ENCODE results near the gene OFD1.
"Not testable (repeated sequence)": the region's sequence is repeated elsewhere in the genome, so short reads cannot be mapped to it uniquely, and the experiment has no call there.

The OFD1 gene

GRCh38 chrX:13703135-13703534 lies 31.4 kb upstream of the OFD1 start:
- H3K4me1 ChIP-seq (ENCODE audit: control insufficient read depth, insufficient read depth, low read length), result no peaks in the 10 kb centered on the region; the same call in 1 of the 2 replicates
- WGBS (ENCODE audit: insufficient coverage, insufficient read length), result no CpG with 5 or more reads among the region's 3 CpGs
- H3K27ac ChIP-seq (ENCODE audit: low read length), result no peak overlapping the region
- H3K9me3 ChIP-seq (ENCODE audit: control insufficient read depth, insufficient read depth, low read length), result no peaks in the 10 kb centered on the region
- H3K27me3 ChIP-seq (ENCODE audit: control insufficient read depth, insufficient read depth, low read length), result no peaks in the 10 kb centered on the region
- no peak overlapping the region for H3K4me3 ChIP-seq (ENCODE audit: low read length)
- DNase-seq (ENCODE audit: low read depth, low spot score), result no peak
- H3K36me3 ChIP-seq (ENCODE audit: control insufficient read depth, insufficient read depth, low read length), result no peaks in the 10 kb centered on the region

- Histone ChIP-seq H3K9me3 (ENCODE audit: control insufficient read depth, insufficient read depth, low read length) (no peaks in the 10 kb centered on the region), H3K27me3 (ENCODE audit: control insufficient read depth, insufficient read depth, low read length) (no peaks in the 10 kb centered on the region), H3K4me3 (ENCODE audit: low read length) (no peak overlapping the region), H3K27ac (ENCODE audit: low read length) (no peak overlapping the region), H3K4me1 (ENCODE audit: control insufficient read depth, insufficient read depth, low read length) (no peaks in the 10 kb centered on the region; the same call in 1 of the 2 replicates), H3K36me3 (ENCODE audit: control insufficient read depth, insufficient read depth, low read length) (no peaks in the 10 kb centered on the region)
- no CpG with 5 or more reads among the region's 3 CpGs for WGBS (ENCODE audit: insufficient coverage, insufficient read length)
- no peak for DNase-seq (ENCODE audit: low read depth, low spot score)
Measured at GRCh38 chrX:13703589-13703988, 31.0 kb upstream of the OFD1 start.

GRCh38 chrX:13711141-13711540 lies 23.4 kb upstream of the OFD1 start:
- Histone ChIP-seq H3K36me3 (ENCODE audit: control insufficient read depth, insufficient read depth, low read length) (no peaks in the 10 kb centered on the region; the same call in 1 of the 2 replicates), H3K27me3 (ENCODE audit: control insufficient read depth, insufficient read depth, low read length) (no peaks in the 10 kb centered on the region)

GRCh38 chrX:13716455-13716854 lies 18.1 kb upstream of the OFD1 start:
- H3K4me1 ChIP-seq (ENCODE audit: control insufficient read depth, insufficient read depth, low read length), result no peaks in the 10 kb centered on the region
- WGBS (ENCODE audit: insufficient coverage, insufficient read length), result no CpG with 5 or more reads among the region's 9 CpGs
- DNase-seq (ENCODE audit: low read depth, low spot score), result no peak
- H3K4me3 ChIP-seq (ENCODE audit: low read length), result no peak overlapping the region
- no peaks in the 10 kb centered on the region; the same call in 1 of the 2 replicates for H3K36me3 ChIP-seq (ENCODE audit: control insufficient read depth, insufficient read depth, low read length)
- H3K27me3 ChIP-seq (ENCODE audit: control insufficient read depth, insufficient read depth, low read length), result no peaks in the 10 kb centered on the region
- no peaks in the 10 kb centered on the region for H3K9me3 ChIP-seq (ENCODE audit: control insufficient read depth, insufficient read depth, low read length)
- H3K27ac ChIP-seq (ENCODE audit: low read length), result no peak overlapping the region

More at GRCh38 chrX:13711141-13711540, 23.4 kb upstream of the OFD1 start:
- DNase-seq (ENCODE audit: low read depth, low spot score), result no peak
- H3K4me3 ChIP-seq (ENCODE audit: low read length), result no peak overlapping the region
- no peaks in the 10 kb centered on the region for H3K4me1 ChIP-seq (ENCODE audit: control insufficient read depth, insufficient read depth, low read length)
- no peaks in the 10 kb centered on the region for H3K9me3 ChIP-seq (ENCODE audit: control insufficient read depth, insufficient read depth, low read length)
- no CpG with 5 or more reads among the region's 4 CpGs for WGBS (ENCODE audit: insufficient coverage, insufficient read length)
- no peak overlapping the region for H3K27ac ChIP-seq (ENCODE audit: low read length)

- no CpG with 5 or more reads among the region's 6 CpGs for WGBS (ENCODE audit: insufficient coverage, insufficient read length)
- no peak for DNase-seq (ENCODE audit: low read depth, low spot score)
- no peaks in the 10 kb centered on the region; the same call in 1 of the 2 replicates for H3K36me3 ChIP-seq (ENCODE audit: control insufficient read depth, insufficient read depth, low read length)
- H3K9me3 ChIP-seq (ENCODE audit: control insufficient read depth, insufficient read depth, low read length), result no peaks in the 10 kb centered on the region
- no peaks in the 10 kb centered on the region for H3K27me3 ChIP-seq (ENCODE audit: control insufficient read depth, insufficient read depth, low read length)
- no peak overlapping the region for H3K4me3 ChIP-seq (ENCODE audit: low read length)
- no peaks in the 10 kb centered on the region for H3K4me1 ChIP-seq (ENCODE audit: control insufficient read depth, insufficient read depth, low read length)
- H3K27ac ChIP-seq (ENCODE audit: low read length), result no peak overlapping the region
Measured at GRCh38 chrX:13716905-13717304, 17.6 kb upstream of the OFD1 start.

- no peak overlapping the region for H3K27ac ChIP-seq (ENCODE audit: low read length)
- H3K9me3 ChIP-seq (ENCODE audit: control insufficient read depth, insufficient read depth, low read length), result no peaks in the 10 kb centered on the region
- no peaks in the 10 kb centered on the region for H3K27me3 ChIP-seq (ENCODE audit: control insufficient read depth, insufficient read depth, low read length)
- no peaks in the 10 kb centered on the region; the same call in 1 of the 2 replicates for H3K36me3 ChIP-seq (ENCODE audit: control insufficient read depth, insufficient read depth, low read length)
- H3K4me1 ChIP-seq (ENCODE audit: control insufficient read depth, insufficient read depth, low read length), result no peaks in the 10 kb centered on the region
- H3K4me3 ChIP-seq (ENCODE audit: low read length), result no peak overlapping the region
- no CpG with 5 or more reads among the region's 7 CpGs for WGBS (ENCODE audit: insufficient coverage, insufficient read length)
- DNase-seq (ENCODE audit: low read depth, low spot score), result no peak
Measured at GRCh38 chrX:13717700-13718472, 16.7 kb upstream of the OFD1 start.

GRCh38 chrX:13719192-13719856 lies 15.2 kb upstream of the OFD1 start:
- Histone ChIP-seq H3K4me1 (ENCODE audit: control insufficient read depth, insufficient read depth, low read length) (no peaks in the 10 kb centered on the region), H3K27me3 (ENCODE audit: control insufficient read depth, insufficient read depth, low read length) (no peaks in the 10 kb centered on the region), H3K27ac (ENCODE audit: low read length) (no peak overlapping the region), H3K4me3 (ENCODE audit: low read length) (no peak overlapping the region), H3K9me3 (ENCODE audit: control insufficient read depth, insufficient read depth, low read length) (no peaks in the 10 kb centered on the region), H3K36me3 (ENCODE audit: control insufficient read depth, insufficient read depth, low read length) (no peaks in the 10 kb centered on the region; the same call in 1 of the 2 replicates)
- DNase-seq (ENCODE audit: low read depth, low spot score), result no peak
- WGBS (ENCODE audit: insufficient coverage, insufficient read length), result no CpG with 5 or more reads among the region's 3 CpGs

GRCh38 chrX:13721371-13721770 lies 13.2 kb upstream of the OFD1 start:
- H3K4me3 ChIP-seq (ENCODE audit: low read length), result no peak overlapping the region
- H3K27ac ChIP-seq (ENCODE audit: low read length), result no peak overlapping the region
- no peaks in the 10 kb centered on the region; the same call in 1 of the 2 replicates for H3K36me3 ChIP-seq (ENCODE audit: control insufficient read depth, insufficient read depth, low read length)
- DNase-seq (ENCODE audit: low read depth, low spot score), result no peak
- no peaks in the 10 kb centered on the region for H3K27me3 ChIP-seq (ENCODE audit: control insufficient read depth, insufficient read depth, low read length)
- H3K9me3 ChIP-seq (ENCODE audit: control insufficient read depth, insufficient read depth, low read length), result no peaks in the 10 kb centered on the region
- H3K4me1 ChIP-seq (ENCODE audit: control insufficient read depth, insufficient read depth, low read length), result no peaks in the 10 kb centered on the region
- WGBS (ENCODE audit: insufficient coverage, insufficient read length), result no CpG with 5 or more reads among the region's 4 CpGs

- Histone ChIP-seq H3K27ac (ENCODE audit: low read length) (no peak overlapping the region), H3K4me3 (ENCODE audit: low read length) (no peak overlapping the region), H3K27me3 (ENCODE audit: control insufficient read depth, insufficient read depth, low read length) (no peaks in the 10 kb centered on the region), H3K9me3 (ENCODE audit: control insufficient read depth, insufficient read depth, low read length) (no peaks in the 10 kb centered on the region), H3K4me1 (ENCODE audit: control insufficient read depth, insufficient read depth, low read length) (no peaks in the 10 kb centered on the region), H3K36me3 (ENCODE audit: control insufficient read depth, insufficient read depth, low read length) (no peaks in the 10 kb centered on the region)
- no peak for DNase-seq (ENCODE audit: low read depth, low spot score)
- no CpG with 5 or more reads among the region's 7 CpGs for WGBS (ENCODE audit: insufficient coverage, insufficient read length)
Measured at GRCh38 chrX:13721819-13722519, 12.6 kb upstream of the OFD1 start.

GRCh38 chrX:13724878-13725277 lies 9.7 kb upstream of the OFD1 start:
- H3K36me3 ChIP-seq (ENCODE audit: control insufficient read depth, insufficient read depth, low read length), result not testable (repeated sequence)
- no CpG with 5 or more reads among the region's 9 CpGs for WGBS (ENCODE audit: insufficient coverage, insufficient read length)

More at GRCh38 chrX:13724878-13725277, 9.7 kb upstream of the OFD1 start:
- H3K27me3 ChIP-seq (ENCODE audit: control insufficient read depth, insufficient read depth, low read length); H3K27ac ChIP-seq (ENCODE audit: low read length); H3K9me3 ChIP-seq (ENCODE audit: control insufficient read depth, insufficient read depth, low read length); H3K4me3 ChIP-seq (ENCODE audit: low read length); H3K4me1 ChIP-seq (ENCODE audit: control insufficient read depth, insufficient read depth, low read length); DNase-seq (ENCODE audit: low read depth, low spot score): not testable (repeated sequence)
